DMS153 treated with DMSO at 0.1 percent for 48 hours (cell line): ENCODE data around the gene KRTAP4-7.
"Not testable (repeated sequence)": the region's sequence is repeated elsewhere in the genome, so short reads cannot be mapped to it uniquely, and the experiment has no call there.

Source experiments
- DNase-seq: peaks from one replicate; lab custom pipeline; 2025; ENCODE audit not compliant: unreplicated experiment; lab: John Stamatoyannopoulos, UW

KRTAP4-7 gene

DNA sequence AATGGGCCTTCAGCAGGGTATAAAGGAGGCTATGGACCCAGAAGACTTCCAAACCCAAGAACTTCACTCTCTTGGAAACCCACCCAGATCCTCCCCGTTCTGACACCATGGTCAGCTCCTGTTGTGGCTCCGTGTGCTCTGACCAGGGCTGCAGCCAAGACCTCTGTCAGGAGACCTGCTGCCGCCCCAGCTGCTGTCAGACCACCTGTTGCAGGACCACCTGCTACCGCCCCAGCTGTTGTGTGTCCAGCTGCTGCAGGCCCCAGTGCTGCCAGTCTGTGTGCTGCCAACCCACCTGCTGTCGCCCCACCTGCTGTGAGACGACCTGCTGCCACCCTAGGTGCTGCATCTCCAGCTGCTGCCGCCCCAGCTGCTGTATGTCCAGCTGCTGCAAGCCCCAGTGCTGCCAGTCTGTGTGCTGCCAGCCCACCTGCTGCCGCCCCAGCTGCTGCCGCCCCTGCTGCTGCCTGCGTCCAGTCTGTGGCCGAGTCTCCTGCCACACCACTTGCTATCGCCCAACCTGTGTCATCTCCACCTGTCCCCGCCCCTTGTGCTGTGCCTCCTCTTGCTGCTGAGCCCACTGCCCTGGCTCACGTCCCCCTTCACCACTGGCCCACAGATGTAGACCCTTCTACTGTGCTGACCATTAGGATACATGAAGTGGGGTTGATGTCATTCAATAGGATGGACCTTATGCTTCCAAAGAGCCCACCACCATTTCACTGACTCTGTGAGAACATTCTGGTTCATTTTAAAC is at the start of gene KRTAP4-7:
KRTAP4-7 (plus strand) TSS at position 51 of the 757 bp plus-strand sequence; CDS start at position 108, 57 bp downstream.
- not testable (repeated sequence) for DNase-seq

DNA sequence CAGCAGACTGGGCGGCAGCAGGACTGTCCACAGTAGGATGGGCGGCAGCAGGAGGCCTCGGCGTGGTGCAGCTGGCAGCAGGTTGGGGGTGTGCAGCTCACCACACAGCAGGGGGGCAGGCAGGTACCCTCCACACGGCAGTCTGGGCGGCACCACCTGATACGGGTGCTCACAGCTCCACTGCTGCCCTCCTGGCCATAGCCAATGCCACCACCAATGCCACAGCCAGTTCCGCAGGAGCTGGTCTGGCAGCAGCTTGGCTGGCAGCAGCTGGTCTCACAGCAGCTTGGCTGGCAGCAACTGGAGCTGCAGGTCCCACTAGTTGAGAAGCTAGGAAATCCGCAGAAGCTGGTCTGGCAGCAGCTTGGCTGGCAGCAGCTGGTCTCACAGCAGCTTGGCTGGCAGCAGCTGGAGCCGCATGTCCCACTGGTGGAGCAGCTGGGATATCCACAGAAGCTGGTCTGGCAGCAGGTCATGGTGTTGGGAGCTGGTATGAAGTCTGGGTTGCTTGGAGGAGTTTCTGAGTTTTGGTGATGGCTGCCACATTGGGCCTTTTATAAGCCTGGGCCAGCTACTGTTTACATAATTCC is 49.5 kb upstream of the KRTAP4-7 start, which contains the start of gene KRTAP1-3:
KRTAP1-3 (minus strand) TSS at position 529 of the 590 bp plus-strand sequence; CDS start at position 476, 53 bp downstream.
- not testable (repeated sequence) for DNase-seq

DNA sequence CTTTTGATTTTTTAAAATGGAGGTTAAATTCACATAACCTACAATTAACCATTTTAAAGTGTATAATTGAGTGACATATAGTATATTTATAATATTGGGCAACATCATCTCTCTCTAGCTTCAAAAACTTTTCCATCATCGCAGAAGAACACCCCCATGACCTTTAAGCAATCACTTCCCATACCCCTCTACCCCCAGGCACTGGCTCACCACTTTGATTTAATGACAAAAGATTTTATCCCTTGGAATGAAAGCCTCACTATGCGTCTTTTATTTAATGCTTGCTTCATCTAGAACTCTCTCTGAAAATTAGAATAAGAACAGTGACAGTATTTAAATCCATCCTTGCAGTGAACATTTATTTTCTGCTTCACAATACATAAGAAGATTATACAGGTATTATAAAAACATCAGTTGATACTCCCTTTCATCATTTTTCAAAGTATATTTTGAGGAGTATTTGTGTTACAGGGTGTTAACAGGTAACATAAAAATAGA is 46.0 kb upstream of the KRTAP4-7 start:
- DNase-seq: no peak

DNA sequence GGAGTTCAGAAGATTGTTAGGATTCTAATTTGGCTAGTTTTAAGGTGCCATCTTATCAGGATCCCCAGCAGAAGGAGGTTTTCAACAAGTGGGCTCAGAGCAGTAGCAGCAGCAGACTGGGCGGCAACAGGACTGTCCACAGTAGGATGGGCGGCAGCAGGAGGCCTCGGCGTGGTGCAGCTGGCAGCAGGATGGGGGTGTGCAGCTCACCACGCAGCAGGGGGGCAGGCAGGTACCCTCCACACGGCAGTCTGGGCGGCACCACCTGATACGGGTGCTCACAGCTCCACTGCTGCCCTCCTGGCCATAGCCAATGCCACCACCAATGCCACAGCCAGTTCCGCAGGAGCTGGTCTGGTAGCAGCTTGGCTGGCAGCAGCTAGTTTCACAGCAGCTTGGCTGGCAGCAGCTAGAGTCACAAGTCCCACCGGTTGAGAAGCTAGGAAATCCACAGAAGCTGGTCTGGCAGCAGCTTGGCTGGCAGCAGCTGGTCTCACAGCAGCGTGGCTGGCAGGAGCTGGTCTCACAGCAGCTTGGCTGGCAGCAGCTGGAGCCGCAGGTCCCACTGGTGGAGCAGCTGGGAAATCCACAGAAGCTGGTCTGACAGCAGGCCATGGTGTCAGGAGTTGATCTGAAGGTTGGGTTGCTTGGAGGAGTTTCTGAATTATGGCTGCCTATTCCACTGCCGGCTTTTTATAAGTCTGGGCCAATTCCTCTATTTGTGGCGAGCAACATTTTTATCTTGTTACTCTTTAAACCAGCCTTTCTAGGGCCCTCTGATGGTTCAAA is 43.0 kb upstream of the KRTAP4-7 start, which contains the start of gene KRTAP1-1:
KRTAP1-1 (minus strand) TSS at position 668 of the 789 bp plus-strand sequence; CDS start at position 615, 53 bp downstream.
- not testable (repeated sequence) for DNase-seq

DNA sequence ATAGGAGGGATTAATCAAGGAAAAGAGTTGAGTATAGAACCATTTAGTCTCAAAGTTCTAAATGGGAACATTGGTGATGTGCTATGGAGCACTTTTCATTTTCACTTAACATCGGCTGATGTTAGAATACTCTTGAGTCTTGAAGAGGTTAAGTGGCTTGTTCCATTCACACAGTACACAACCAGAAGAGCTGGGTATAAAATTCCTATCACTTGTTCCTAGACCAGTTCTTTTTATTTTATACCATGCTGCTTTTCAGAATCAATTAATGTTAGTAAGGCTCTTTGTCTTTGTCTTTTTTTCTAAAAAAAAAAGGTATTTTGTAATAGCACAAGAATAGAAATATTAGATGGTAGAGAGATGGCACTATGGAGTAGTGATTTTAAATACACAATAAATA is 41.0 kb upstream of the KRTAP4-7 start:
- no peak for DNase-seq

DNA sequence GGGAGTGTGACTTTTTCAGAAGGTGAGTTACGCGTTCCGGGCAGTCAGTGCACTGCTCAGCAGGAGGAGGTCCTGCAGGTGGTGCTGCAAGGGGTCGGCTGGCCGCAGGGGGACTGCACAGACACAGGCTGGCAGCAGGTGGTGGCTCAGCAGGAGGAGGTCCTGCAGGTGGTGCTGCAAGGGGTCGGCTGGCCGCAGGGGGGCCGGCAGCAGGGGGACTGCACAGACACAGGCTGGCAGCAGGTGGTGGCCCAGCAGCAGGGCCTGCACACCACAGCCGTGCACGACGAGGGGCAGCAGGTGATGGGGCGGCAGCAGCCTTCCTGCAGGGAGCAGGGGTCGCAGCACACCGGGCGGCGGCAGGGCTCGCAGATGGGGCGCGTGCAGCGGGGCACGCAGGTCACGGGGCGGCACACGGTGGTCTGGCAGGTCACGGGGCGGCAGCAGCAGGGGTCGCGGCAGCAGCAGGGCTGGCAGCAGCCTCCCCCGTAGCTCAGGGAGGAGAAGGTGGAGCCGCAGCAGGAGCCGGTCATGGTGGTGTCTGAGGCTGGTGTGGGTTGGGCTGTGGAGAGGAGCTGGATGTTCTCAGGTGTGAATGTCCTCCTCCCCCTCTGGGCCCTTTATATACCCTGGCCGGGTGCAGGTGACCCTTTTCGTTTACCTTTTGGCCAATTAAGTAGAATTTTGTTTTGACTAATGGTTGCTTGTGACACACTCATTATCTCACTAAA is 37.0 kb upstream of the KRTAP4-7 start, which contains the start of gene KRTAP2-1:
KRTAP2-1 (minus strand) TSS at position 582 of the 731 bp plus-strand sequence; CDS start at position 533, 49 bp downstream.
- not testable (repeated sequence) for DNase-seq

DNA sequence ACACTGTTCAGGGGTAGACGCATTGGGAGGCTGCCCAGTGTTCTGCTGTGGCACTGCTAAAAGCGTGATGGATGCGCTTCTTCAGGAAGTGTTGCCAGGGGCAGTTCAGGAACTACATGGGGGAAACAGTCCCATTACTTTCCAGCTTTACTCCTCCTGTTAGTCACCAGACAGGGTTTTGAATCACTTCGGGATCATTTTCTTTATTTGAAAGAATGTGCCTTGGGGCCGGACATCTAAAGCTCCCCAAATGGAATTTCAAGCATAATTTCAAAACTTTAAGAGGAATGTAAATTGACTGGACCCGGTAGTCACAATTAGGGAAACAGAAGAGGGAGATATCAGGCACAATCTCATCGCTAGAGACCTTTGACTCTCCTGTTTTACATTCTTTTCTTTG is 35.5 kb upstream of the KRTAP4-7 start:
- DNase-seq: no peak

DNA sequence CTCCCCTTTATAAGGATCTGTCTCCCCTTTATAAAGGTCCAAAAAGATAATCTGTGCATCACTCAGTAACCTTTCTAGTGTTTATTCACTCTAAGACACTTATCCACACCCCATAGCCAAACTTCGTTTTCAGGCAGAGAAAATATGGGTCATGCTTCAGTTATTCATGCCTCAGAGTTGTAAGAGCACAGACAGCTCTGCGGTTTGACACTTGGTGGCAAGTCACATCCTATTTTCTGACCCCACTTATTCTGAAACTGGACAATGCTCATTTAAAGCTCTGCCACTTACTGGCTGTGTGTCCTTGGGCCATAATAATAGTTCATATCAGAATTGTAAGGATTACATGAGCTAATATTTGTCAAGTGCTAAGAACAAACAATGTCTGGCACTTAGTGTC is 34.8 kb upstream of the KRTAP4-7 start:
- no peak for DNase-seq

DNA sequence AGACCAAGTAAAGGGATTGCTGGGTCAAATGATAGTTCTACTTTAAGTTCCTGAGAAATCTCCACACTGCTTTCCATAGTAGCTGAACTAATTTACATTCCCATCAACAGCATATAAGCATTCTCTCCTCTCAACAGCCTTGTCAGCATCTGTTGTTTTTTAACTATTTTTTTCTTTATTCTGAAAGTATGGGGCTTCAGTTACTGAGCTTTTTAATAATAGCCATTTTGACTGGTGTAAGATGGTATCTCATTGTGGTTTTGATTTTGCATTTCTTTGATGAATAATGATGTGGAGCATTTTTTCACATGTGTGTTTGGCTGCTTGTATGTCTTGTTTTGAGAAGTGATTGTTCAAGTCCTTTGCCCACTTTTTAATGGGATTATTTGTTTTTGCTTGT is 31.4 kb upstream of the KRTAP4-7 start:
- DNase-seq: no peak

DNA sequence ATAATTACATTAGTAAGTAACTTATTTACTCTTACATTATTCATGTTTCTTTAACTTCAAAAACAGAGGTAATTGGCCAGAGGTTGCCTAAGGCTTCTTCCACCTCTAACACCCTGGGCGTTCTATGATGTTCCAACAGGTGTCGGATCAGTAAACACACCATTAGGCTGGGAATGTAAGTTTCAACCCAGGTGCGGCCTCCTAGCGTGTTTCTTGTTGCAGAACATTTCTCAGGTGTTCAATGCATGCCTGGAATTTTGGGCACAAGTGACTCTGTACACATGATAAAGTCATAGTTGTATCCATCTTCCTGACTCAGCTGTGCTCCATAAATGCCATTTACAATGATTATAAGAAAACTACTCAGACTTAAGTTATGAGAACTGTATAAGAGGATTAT is 29.9 kb upstream of the KRTAP4-7 start:
- no peak for DNase-seq

DNA sequence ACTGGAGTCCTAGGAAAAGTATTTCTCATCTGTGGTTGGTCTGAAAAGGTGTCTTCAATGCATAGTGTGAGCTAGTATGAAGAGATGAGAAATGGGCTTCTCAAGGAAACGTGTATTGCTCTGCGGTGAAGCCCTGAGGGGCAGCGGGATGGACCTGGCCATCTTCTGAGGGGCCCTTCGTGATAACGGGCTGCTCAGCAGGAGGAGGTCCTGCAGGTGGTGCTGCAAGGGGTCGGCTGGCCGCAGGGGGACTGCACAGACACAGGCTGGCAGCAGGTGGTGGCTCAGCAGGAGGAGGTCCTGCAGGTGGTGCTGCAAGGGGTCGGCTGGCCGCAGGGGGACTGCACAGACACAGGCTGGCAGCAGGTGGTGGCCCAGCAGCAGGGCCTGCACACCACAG is 29.4 kb upstream of the KRTAP4-7 start:
- DNase-seq: not testable (repeated sequence)

DNA sequence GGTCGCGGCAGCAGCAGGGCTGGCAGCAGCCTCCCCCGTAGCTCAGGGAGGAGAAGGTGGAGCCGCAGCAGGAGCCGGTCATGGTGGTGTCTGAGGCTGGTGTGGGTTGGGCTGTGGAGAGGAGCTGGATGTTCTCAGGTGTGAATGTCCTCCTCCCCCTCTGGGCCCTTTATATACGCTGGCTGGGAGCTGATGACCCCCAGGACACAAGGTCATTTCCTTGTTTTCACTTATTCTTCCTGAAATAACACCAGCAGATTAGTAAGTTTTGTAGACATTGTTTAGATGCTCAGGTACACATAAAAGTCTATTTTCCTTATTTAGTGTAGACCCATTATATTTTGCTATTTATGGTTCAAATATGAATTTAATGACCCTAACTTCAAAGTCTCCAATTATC is 28.8 kb upstream of the KRTAP4-7 start, which contains the start of gene KRTAP2-2:
KRTAP2-2 (minus strand) TSS at position 101 of the 400 bp plus-strand sequence; CDS start at position 82, 19 bp downstream.
- not testable (repeated sequence) for DNase-seq

DNA sequence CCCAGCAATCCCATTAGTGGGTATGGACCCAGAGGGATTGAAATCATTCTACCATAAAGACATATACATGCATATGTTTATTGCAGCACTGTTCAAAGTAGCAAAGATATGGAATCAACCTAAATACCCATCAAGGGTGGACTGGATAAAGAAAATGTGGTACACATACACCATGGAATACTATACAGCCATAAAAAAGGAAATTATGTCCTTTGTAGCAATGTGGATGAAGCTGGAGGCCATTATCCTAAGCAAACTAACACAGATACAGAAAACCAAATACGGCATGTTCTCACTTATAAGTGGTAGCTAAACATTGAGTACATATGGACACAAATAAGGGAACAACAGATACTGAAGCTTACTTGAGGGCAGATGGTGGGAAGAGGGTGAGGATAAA is 26.4 kb upstream of the KRTAP4-7 start:
- no peak for DNase-seq

DNA sequence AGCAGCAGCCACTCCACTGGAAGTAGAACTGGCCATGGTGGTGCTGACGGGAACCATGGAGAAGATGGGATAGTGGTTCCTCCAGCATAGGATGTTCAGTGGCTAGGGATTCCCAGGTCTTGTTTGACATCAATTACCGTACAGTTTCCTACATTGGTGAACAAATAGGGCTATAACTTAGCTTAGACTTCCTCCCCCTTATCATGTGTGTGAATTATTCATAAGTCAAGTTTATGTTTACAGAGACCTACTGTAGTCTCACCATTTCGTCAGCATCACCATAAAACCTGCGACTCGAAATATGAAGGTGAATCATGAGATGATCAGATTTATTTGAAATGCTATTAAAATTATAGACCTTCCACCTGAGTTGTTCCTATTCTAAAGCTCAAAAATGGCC is 25.2 kb upstream of the KRTAP4-7 start:
- no peak for DNase-seq

DNA sequence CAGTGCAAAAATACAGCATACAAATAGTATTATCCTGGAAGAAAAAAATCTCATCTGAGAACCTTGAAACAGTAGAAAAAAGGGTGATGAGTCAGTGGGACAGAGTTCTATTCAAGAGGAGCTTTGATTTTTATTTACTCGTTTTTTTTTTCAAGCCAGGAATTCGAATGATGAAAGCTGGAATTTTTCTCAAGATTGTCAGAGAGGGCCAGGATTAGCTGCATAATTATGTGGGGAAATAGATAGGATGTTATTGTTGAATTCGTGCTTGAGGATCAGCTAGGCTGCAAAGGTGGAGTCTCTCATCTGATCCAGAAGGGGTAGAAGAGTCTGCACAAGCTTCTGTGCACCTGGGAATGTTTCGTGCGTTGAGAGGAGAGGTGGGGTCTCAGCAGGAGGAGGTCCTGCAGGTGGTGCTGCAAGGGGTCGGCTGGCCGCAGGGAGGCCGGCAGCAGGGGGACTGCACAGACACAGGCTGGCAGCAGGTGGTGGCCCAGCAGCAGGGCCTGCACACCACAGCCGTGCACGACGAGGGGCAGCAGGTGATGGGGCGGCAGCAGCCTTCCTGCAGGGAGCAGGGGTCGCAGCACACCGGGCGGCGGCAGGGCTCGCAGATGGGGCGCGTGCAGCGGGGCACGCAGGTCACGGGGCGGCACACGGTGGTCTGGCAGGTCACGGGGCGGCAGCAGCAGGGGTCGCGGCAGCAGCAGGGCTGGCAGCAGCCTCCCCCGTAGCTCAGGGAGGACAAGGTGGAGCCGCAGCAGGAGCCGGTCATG is 24.5 kb upstream of the KRTAP4-7 start:
- DNase-seq: not testable (repeated sequence)

DNA sequence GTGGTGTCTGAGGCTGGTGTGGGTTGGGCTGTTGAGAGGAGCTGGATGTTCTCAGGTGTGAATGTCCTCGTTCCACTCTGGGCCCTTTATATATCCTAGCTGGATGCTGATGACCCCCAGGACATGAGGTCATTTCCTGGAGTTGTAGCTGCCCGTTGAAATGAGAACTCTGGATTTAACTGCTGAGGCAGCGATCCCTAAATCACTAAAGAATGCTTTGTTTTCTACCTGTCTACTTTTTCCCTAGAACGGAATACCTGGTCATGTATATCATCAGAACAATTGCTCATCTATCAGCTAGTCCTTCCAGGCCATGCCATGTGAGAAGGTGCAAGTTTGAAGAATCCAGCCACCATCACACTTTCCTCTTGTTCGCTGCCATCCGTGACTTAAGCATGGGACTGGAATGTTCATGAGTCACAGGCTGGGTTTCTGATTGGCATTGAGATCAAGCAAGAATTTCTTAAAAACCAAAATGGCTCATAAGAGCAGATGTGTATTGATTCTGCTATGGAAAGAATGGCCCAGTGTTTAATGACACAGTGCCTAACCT is 23.8 kb upstream of the KRTAP4-7 start, which contains the start of gene KRTAP2-3:
KRTAP2-3 (minus strand) TSS at position 63 of the 553 bp plus-strand sequence. CDS start 64 bp downstream, outside the sequence.
- DNase-seq: no peak

DNA sequence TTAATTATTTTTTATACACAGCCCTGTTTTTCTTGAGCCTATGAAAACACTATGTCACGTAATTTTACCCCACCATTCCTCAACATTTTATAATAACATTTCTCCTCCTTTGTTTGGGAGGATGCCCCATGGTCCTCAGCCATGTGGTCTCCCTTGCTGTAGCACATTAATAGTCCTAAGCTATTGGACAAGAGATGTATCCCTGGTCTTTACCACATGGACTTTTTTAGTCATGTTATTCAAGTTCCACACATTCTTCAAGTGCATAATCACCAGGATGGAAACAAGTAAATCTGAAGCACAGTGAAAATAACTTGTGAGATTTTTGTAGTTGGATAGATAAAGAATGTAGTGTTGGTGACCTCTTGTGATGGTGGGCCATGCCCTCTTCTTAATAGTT is 22.0 kb upstream of the KRTAP4-7 start:
- DNase-seq: no peak

DNA sequence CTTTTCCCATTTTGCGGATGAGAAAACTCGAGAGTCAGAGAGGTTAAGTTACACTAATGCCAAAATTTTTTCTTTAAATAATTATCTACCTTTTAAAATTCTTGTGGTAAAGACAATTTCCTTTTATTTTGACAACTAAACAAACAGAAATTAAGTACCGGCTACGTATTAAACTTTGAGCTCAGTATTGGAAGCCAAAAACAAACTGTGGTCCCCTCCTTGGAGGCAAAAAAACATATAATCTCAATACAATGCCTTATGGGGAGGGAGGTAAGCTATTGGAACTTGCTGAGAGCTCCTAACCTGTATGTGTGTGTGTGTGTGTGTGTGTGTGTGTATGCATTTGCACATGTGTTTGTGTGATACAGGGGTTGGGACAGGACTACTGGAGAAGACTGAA is 20.5 kb upstream of the KRTAP4-7 start:
- DNase-seq: no peak

DNA sequence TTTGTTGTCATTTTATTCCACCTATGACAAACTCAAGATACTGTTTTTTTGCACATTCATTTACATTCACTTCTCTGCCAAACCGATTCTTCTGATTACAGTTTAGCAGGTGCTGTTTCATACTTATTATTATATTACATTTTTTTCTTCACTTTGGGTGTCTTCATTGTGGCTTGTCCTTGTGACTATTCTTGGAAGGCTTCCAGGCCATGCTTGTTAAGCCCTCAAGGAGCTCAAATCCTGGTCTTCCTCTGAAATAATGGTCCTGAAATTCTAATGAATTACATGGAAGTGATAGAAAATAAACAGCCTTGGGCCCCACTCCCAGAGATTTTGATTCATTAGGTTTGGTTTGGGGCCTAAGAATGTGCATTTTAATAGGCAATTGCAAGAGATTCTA is 19.6 kb upstream of the KRTAP4-7 start:
- no peak for DNase-seq
